HG03095 (cell line): ENCODE results near the gene PAX6.

ENCODE experiments used
- ATAC-seq: cut with Tn5 transposase; IDR thresholded peaks from one replicate; pipeline ENCODE4 v1.9.1; 2021; ENCODE audit warnings: moderate library complexity; ENCODE audit not compliant: unreplicated experiment

The PAX6 gene

DNA sequence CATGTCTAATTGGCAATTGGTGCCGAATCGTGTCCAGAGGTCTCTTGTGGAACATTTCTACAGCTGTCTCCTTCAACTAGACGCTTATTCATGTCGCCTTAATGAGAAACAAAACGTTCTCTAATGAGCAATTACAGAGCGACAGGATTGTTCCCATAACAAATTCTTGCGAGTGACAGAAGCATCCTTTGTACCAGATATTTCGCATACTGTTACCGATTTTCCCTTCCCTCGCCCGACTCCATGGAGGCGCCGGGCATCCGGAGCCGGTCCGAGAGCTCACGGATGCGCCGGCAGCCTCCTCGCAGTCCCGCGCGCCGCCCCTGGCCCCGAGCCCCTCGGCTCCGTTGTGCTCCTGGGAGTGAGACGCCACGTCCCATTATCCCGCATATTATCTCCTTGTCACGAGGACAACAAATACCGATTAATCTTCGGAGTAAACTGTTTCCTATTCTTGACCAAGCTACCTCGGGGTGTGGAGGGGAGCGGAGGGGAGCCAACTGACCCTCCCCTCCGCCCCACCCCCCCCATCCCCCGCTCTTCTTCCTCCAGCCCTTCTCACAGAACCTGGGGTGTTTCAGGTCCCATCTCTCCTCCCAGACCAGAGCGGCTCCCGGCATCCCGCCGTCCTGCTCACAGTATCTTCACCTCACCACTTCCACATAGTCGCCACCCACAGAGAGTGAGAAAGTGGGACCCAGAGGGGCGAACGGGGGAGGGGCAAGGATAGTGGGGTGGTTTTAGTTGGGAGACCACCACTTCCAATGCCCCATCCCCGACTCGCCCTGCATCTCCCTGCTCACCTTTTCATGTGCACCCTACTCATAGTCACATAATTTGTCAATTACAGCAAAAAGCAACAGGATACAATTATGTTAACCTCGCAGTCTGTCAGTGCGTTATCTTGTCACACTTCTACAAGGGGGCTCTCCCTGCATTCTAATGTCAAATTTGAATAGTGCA, 11.4 kb downstream of the PAX6 start:
- no peak for ATAC-seq

DNA sequence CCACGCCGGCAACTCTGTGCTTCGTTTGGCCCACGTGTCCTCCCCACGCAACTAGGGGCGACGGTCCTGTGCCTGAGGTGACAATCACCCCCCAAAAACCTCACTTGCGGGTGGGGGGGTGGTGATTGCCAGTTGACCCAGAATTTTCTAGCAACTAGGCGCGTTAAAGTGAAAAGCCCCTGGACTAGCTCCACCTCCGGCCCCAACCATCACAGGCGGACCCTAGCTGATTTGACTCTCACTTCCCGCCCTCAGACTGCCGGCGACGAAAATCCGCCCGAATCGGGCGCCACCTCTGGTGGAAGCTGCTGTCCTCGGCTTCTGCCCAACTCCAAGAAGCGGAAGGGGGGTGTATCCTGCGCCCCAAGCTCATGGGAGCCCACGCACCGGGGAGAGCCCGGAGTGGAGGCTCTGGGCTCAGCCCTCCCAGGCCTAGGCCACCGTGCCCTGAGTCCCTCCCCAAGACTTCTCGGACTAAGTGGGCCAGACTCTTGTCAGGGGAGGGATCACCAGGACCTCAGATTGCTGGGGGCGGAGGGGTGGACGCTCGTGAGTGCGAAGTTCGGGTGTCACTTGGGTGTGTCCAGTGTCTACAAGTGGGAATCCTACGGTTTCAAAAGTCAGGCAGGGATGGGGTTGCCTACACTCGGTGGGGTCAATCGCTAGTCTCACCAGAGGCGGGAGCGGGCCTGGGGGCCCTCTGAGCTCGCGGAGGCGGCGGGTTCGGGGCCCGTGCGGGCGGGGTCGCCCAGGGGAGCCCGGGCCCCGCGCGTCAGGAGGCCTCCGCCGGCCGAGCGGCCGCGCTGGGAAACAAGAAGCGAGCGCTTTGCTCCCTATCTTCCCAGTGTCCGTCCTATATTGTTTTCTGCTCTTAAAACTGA, 12.3 kb downstream of the PAX6 start:
- peak; percentile 77 for ATAC-seq

DNA sequence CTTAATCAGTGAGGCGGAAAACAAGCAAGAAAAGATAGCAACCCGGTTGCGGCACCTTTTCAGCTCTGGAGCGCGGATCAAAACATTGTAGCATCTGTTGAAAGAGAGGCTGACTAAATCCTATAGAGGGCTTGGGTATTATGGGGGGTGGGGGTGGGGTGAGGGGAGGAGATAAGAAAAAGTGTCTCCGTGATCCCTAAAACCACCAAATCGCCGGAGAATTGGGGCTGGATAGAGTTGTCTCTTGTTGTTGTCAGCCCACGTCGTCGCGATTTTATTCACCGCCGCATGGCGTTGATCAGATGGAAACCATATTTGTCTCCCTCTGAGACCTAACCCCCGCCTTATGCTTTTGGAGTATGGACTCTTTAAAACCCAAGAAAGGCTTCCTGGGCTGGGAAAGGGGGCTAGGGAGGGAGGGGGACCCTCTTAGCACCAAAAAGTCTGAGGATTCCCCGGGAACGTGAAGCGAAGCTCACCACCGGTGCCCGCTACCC, 13.0 kb downstream of the PAX6 start:
- ATAC-seq: no peak

DNA sequence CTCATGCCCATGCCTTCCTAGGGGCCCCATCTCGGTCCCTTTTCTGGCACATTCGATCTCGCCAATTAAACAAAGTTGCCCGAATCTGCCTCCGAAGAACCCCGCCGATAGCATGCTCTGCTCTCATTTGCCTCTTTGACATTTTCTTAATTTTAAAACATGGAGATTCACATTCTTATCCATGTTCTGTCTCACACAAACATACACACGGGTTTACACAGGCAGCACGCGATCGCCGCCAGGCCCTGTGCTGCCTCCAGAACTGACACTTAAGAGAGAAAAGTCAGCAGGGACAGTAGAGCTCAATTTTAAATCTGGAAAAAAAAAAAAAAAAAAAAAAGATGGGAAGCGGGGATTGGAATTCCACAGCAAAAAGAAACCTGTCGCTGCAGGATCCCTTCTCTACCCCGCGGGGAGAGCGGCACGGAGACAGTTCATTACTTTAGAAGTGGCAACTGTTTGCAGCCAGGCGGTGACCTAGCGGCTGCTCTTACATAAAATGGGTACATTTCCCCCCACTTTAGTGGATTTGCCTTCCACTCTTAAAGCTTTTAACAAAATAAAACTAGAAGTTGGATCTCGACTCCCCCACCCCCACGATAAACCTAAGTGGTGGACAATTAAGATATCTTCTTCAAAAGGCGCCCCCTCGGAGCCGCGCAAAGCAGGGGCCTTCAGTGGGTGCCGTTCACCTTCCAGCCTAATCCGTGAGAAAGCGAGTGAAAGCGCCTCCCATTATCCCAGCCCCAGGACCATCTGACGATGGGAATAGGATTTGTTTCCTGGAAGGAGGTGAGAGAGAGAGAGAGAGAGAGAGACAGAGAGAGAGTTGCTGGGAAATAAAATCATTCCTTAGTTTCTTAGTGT, 13.7 kb downstream of the PAX6 start:
- no peak for ATAC-seq

DNA sequence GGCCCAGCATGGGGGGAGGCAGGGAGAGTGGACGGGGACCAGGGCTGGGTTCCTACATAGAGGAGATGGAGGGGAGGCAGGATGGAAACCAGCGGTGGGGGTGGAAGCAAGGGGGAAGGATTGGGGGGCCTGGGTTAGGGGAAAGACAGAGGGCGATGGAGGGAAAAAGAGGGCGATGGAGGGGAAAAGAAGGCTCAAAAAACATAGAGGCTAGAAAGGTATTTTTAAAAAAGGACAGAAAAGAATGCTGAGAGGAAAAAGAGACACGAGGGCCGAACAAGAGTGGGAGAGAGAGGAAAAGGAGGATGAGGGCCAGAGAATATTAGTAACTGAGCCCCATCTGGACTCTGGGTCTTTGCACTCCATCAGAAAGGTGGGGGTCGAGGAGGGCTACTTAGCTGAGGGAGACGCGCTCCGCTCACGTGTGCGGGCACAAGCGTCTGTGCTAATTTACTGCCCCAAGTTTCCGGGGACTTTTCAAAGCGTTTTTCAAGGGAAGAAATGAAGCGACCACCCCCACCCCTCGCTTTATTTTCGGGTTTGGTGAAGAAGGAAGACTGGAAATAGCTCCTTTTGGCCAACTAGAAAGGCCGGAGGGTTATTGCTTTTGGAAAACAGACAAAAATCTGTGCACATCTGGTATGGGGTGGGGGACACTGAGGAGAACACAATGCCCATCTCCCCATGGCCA, 14.5 kb downstream of the PAX6 start:
- ATAC-seq: no peak

DNA sequence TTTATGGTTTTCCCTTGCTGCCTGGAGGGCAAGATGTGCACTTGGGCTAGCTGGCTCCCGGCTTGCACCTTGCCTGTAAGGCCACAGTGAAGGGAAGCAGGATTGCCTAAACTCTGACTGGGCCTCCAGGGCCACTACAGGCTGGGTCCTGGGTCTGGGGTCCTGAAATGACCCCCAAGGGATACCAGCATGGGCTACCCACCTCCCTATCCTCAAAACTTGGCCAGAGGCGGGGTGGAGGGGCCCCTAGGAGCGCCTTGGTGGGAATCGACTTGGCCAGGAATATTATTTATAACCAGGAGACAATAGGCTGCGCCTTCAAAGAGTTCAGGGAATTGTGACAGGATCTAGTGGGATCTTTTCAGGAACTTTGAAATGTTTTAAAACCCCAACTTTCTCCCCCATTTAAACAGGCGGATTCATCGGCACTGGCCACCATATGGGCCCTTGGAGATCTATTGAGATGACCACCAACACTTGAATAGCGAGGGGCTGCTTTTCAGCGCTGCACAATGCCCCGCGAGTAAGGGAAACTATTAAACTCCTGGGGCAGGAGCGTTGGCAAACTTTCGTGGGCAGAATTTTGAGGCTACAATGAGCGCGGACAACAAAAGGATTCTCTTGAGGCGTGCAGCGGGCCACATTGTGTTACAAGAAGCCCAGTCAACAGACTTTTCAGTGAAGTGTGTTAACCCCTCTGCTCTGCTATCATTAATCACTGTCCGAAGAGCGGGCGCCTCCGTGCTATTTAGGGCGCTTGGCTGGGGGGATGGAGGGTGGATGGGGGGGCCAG, 15.2 kb downstream of the PAX6 start:
- ATAC-seq: no peak

DNA sequence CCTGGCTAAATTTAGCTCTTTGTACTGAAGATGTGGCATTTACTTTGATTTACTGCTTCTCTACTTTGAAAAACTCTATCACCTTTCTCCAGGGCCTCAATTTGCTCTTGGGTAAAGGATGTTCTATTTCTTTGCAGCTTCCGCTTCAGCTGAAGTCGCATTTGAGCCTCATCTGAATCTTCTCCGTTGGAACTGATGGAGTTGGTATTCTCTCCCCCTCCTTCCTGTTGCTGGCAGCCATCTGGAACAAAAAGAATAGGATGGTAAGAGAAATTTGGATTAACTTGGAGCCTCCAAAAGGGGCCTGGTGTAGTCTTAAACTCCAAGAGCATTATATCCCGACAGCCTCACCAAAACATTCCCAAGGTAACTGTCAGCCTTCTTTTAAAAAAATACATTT, 16.6 kb downstream of the PAX6 start:
- no peak for ATAC-seq

DNA sequence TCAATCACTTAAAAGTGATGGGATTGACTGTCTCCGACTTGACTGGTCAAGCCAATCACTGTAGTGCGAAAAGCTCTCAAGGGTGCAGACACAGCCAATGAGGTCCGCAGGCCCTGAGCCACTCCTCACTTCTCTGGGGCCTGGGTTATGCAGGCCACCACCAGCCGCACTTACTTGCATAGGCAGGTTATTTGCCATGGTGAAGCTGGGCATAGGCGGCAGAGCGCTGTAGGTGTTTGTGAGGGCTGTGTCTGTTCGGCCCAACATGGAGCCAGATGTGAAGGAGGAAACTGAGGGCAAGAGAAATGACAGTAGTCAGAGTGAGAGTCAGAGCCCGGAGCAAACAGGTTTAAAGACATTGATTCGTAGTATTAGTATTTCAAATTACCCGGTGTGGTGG, 17.9 kb downstream of the PAX6 start:
- ATAC-seq: no peak

DNA sequence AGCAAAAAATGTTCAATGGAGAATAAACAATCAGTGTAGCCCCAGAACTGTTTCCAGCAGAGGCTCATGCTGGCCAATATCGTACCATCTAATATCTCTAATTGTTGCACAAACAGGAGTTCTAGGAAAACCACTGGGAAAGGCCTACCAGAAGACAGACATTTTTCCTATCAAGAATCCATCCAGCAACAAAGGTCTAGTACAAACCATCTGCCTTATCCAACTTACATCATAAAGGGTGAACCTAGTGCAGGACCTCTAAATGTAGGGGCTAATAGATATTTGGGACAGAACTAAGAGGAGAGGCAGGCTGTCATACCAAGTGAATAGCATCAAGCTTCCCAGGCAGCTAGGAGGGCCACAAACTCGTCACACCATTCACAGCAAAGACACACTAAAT, 18.7 kb downstream of the PAX6 start:
- ATAC-seq: no peak

DNA sequence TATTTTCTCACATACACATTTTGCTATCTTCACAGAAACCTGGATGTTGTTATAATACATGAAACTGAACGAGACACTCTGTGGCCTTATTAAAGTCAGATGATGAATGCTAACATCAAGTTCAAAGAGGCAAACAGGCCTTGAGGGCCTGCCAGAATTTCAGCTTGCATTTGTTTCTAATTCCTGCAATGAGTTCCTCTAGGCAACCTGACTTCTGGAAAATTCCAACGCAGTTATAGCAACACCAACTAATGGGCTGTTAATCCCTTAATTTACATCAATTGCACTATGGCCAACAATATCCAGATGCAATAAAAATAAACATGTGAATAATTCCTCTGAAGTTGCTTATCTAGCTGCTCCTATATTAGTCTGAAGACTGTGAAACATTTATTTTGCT, 19.1 kb downstream of the PAX6 start:
- no peak for ATAC-seq

DNA sequence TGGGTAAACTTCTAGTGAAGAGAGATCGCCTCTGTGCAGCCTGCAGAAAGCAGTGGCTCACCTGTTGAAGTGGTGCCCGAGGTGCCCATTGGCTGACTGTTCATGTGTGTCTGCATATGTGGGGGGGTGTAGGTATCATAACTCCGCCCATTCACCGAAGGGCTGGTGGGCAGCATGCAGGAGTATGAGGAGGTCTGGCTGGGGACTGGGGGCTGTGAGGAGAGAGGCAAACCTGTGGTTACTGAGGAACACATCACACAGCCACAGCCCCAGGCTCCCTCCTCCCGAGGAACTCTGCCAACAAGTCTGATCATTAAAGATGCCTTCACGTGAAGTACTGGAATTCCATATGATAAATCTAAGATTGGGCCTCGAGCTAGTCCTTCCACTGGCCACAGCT, 20.5 kb downstream of the PAX6 start:
- ATAC-seq: no peak

DNA sequence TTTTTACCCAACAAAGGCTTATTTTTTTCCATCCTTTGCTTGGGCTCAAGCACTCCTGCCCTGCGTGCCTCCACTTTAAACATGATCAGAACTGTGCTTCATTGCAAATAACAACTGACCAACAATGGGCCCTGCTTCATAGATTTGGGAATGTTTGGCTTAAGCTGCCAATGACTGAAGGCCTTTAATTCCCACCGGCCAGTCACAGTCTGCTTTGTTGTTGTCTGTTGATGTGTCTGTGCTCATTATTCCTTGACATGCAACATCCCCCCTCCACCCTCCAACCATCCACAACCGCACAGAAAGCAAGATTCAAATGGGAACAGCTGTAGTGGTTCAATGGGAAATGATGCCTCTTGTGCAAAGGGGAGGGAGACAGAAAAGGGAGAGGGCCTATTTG, 23.0 kb downstream of the PAX6 start:
- ATAC-seq: no peak

DNA sequence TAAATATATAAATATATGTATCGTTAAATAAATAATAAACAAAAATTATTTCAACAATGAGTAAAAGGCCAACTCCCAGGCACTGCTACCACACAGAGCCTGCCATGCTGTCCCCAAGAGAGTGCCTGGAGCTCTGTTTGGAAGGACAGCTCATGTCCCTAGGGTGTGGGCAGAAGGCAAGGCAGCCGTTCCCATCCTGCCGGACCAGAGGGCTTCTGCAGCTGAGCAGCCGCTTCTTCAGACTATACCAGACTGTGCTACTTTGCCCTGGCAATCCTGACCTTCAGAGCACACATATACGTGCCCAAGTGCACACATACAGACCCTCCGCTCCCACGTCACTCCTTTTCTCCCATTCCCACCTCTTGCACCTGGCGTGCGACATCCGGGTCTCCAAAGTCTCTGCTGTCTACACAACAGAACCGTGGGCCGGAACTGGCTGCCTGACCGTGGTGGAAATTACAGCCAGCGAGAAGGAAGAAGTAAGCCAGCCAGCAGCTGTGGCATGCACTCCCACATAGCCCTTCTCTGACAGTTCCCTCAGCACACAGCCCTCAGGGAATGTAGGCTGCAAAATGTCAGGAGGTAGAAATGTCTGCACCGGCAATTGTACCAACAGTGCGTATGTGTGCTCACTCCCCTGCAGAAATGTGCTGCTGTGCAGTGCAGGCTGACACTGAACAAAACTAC, 24.0 kb downstream of the PAX6 start:
- ATAC-seq: no peak

DNA sequence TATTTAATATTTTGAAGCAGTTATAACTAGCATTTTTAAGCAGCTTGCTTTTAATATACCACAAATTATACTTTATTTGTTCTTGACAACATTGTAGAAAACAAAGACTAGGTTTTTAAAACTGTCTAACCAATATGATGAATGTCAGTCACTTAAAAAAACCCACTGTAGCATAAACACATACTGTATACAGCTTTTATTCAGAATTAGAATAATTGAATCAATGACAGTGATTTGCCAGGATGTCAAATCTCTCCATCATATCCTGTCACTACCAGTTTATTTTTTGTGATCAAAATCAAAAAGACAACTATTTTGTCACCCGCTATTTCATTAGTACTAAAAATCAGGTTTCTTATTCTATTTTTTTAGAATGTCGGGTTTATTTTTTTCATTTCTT, 26.5 kb downstream of the PAX6 start:
- ATAC-seq: no peak

DNA sequence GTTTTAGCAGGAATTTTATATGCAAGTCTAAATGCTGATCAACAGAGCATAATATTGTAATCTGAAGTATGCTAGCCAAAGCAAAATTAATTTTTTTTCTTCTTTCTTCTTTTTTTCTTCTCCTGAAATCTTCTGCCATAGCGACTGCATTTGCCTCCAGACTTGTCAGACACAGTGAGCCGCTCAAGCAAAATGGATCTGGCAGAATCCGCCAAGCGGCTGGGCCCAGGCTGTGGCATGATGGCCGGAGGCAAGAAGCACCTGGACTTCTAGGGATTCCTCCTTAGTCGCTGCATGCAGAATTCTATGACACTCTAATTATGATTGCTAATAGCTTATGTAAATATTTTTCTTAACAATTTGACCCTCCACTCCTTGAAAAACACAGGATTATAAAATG, 27.9 kb downstream of the PAX6 start:
- ATAC-seq: no peak

DNA sequence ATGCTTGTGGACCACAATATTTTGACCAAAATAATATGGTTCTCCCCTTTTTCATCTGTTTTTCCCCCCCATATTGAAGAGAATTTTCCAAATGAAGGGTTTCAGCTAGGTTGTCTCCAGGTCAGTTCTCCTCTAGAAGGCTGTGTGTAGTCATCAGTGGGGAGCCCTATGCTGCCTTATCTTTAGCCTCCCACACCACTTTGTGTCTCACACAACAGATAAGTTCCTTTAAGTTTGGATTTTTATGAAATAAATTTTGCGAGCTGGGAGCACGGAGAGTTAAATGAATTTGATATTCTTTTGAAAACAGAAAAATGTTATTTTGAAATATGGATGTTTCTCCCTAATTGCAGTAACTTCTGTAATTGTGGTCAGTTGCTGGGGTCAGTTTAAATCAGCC, 28.9 kb downstream of the PAX6 start:
- no peak for ATAC-seq

DNA sequence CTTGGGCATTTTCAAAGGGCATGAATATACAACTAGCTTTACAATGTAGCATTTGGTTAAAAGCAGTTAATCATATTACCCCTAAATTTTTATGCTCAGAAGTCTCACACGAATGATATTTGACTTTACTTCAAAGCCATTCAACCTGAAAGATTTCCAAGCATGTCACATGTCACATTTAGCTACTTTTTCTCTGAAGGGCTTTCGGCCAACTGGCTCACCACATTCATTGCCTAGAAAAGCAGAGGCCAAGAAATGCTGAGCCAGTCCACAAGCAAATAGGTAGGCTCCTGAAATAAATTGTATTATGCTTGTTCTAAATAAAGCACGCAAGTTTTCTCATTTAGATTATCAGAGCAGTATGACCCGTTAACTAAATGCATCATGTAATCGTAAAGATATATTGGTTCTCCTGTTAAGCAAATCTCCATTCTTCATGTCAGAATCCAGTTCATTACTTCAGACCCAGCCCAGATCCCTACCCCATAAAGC, 30.6 kb downstream of the PAX6 start:
- no peak for ATAC-seq

DNA sequence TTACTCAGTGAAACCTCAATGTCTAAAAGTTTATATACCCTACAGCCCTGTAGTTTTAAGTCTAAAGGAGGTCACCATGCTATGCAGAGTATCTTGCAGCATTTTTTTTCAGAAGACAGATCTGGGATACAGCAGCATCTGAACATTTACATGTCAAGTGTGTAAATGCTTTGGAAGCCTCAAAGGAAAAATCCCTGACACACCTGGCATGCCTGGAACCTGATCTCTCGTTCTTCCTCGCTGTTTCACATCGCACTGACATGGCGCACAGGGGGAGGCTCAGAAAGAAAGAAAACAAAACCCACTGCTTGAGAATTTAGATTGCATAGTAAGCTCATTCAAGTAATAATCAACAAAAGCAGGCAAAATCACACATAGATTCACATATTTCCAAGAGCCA, 31.0 kb downstream of the PAX6 start:
- no peak for ATAC-seq

DNA sequence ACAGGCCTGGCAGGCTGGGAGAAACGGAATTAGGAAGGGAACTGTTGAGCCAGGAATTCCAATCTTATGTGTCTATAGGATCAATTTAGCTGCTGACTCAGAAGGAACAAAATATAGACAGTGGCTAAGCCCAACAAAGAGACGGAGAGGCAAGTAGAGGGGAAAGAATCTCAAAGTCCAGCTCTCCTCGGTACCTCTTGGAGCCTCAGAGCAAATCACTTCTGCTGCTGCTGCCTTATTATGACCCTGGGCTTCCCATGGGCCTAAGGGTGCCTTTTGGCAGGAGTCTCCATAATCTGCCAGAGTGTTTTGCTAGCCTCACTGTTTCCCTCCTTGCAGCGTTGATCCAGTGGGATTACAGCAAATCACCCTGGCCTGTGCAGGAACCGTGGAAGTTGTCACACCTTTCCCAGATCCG, 31.7 kb downstream of the PAX6 start:
- no peak for ATAC-seq
